Astrocyte (in vitro differentiated cells and primary cell): ENCODE results near the gene SUGCT. TPM values are rescaled to one million over a fixed set of nuclear protein-coding genes. Genes with fewer than 3 reads are reported as not detected.

Experiments used
- DNase-seq: peaks from one replicate; pipeline ENCODE4 v3.0.0-alpha.2; 2010; ENCODE audit warnings: low read depth
- FAIRE-seq: peaks from 2 replicates; lab custom pipeline; 2011; peaks lifted over from hg19 to GRCh38; lab: Jason Lieb, UNC
- H2AFZ ChIP-seq: 2 replicates; pipeline ENCODE4 v1.6.0; 2012; ENCODE audit warnings: low read depth, low read length, inconsistent platforms
- H3K27ac ChIP-seq: 2 replicates; pipeline ENCODE4 v1.5.1; 2011; ENCODE audit warnings: low read depth, low read length, inconsistent platforms
- H3K27me3 ChIP-seq: 2 replicates; pipeline ENCODE4 v1.6.0; 2011; ENCODE audit warnings: low read length, inconsistent platforms; ENCODE audit not compliant: insufficient read depth
- H3K36me3 ChIP-seq: 2 replicates; pipeline ENCODE4 v1.5.1; 2011; ENCODE audit warnings: low read length, inconsistent platforms; ENCODE audit not compliant: insufficient read depth
- H3K4me1 ChIP-seq: 2 replicates; pipeline ENCODE4 v1.5.1; 2011; ENCODE audit warnings: low read length, inconsistent platforms; ENCODE audit not compliant: insufficient read depth
- H3K4me2 ChIP-seq: 2 replicates; pipeline ENCODE4 v1.6.0; 2012; ENCODE audit warnings: low read length, inconsistent platforms
- H3K4me3 ChIP-seq: 2 replicates; pipeline ENCODE4 v1.5.1; 2011; ENCODE audit warnings: low read depth, mild to moderate bottlenecking, low read length, inconsistent platforms; ENCODE audit not compliant: insufficient read depth
- H3K79me2 ChIP-seq: 2 replicates; pipeline ENCODE4 v1.6.0; 2012; ENCODE audit warnings: mild to moderate bottlenecking, low read length, inconsistent platforms; ENCODE audit not compliant: insufficient read depth
- H3K9ac ChIP-seq: 2 replicates; pipeline ENCODE4 v1.6.0; 2012; ENCODE audit warnings: mild to moderate bottlenecking, low read length, inconsistent platforms
- H3K9me3 ChIP-seq: 2 replicates; pipeline ENCODE4 v1.5.1; 2012; ENCODE audit warnings: low read depth, mild to moderate bottlenecking, low read length, inconsistent platforms; ENCODE audit not compliant: insufficient read depth
- H4K20me1 ChIP-seq: 2 replicates; pipeline ENCODE4 v1.6.0; 2012; ENCODE audit warnings: low read length, inconsistent platforms; ENCODE audit not compliant: insufficient read depth
- H3K27ac Mint-ChIP-seq: one replicate; pipeline ENCODE4 v1.8.0; 2021; ENCODE audit warnings: mild to moderate bottlenecking, mixed read lengths; ENCODE audit not compliant: unreplicated experiment
- H3K27me3 Mint-ChIP-seq: one replicate; pipeline ENCODE4 v1.8.0; 2021; ENCODE audit warnings: low read depth, mixed read lengths; ENCODE audit not compliant: unreplicated experiment
- H3K36me3 Mint-ChIP-seq: one replicate; pipeline ENCODE4 v1.8.0; 2021; ENCODE audit warnings: low read depth, mixed read lengths; ENCODE audit not compliant: unreplicated experiment
- H3K4me1 Mint-ChIP-seq: one replicate; pipeline ENCODE4 v1.8.0; 2021; ENCODE audit warnings: low read depth, mixed read lengths; ENCODE audit not compliant: unreplicated experiment
- H3K4me3 Mint-ChIP-seq: one replicate; pipeline ENCODE4 v1.8.0; 2021; ENCODE audit warnings: mild to moderate bottlenecking, moderate library complexity, mixed read lengths; ENCODE audit not compliant: unreplicated experiment
- H3K9me3 Mint-ChIP-seq: one replicate; pipeline ENCODE4 v1.8.0; 2021; ENCODE audit warnings: mild to moderate bottlenecking, mixed read lengths; ENCODE audit not compliant: unreplicated experiment
- EZH2 ChIP-seq: IDR thresholded peaks from 2 replicates; pipeline ENCODE4 v1.6.1; 2012; ENCODE audit warnings: mild to moderate bottlenecking, low read length, inconsistent platforms; ENCODE audit not compliant: insufficient read depth
- total RNA-seq: library from RNA; stranded (reverse); gene quantifications from 2 replicates; pipeline ENCODE4 v1.2.1, GENCODE V29; 2021
- TF ChIP-seq, protein P1 (sequence below): IDR thresholded peaks from 2 replicates; pipeline ENCODE4 v1.5.1; 2011; ENCODE audit warnings: low read depth, mild to moderate bottlenecking, inconsistent platforms, low read length, moderate library complexity; ENCODE audit not compliant: insufficient read depth

Gene SUGCT
- total RNA-seq, 1 donor from 2014 or later: 15.5 TPM

- Histone ChIP-seq H3K79me2 (no peaks in the 10 kb centered on the region), H3K9ac (no peak overlapping the region), H3K4me2 (no peak overlapping the region), H3K27me3 (no peaks in the 10 kb centered on the region), H2AFZ (no peak overlapping the region), H3K27ac (no peak overlapping the region), H3K9me3 (no peaks in the 10 kb centered on the region), H3K4me1 (no peaks in the 10 kb centered on the region), H3K4me3 (no peak overlapping the region), H4K20me1 (no peaks in the 10 kb centered on the region), H3K36me3 (no peaks in the 10 kb centered on the region)
- Mint-ChIP-seq H3K9me3 (no peaks in the 10 kb centered on the region), H3K36me3 (no peaks in the 10 kb centered on the region), H3K27ac (no peak overlapping the region), H3K4me1 (peaks cover 17% of the 10 kb centered on the region), H3K27me3 (no peaks in the 10 kb centered on the region), H3K4me3 (no peak overlapping the region)
- DNase-seq (no peak), FAIRE-seq (no peak)
- TF ChIP-seq EZH2: no peak
- TF ChIP-seq, protein P1, sequence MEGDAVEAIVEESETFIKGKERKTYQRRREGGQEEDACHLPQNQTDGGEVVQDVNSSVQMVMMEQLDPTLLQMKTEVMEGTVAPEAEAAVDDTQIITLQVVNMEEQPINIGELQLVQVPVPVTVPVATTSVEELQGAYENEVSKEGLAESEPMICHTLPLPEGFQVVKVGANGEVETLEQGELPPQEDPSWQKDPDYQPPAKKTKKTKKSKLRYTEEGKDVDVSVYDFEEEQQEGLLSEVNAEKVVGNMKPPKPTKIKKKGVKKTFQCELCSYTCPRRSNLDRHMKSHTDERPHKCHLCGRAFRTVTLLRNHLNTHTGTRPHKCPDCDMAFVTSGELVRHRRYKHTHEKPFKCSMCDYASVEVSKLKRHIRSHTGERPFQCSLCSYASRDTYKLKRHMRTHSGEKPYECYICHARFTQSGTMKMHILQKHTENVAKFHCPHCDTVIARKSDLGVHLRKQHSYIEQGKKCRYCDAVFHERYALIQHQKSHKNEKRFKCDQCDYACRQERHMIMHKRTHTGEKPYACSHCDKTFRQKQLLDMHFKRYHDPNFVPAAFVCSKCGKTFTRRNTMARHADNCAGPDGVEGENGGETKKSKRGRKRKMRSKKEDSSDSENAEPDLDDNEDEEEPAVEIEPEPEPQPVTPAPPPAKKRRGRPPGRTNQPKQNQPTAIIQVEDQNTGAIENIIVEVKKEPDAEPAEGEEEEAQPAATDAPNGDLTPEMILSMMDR: no peak
Measured at GRCh38 chr7:40711706-40712105, 576.9 kb downstream of the SUGCT start.

DNA sequence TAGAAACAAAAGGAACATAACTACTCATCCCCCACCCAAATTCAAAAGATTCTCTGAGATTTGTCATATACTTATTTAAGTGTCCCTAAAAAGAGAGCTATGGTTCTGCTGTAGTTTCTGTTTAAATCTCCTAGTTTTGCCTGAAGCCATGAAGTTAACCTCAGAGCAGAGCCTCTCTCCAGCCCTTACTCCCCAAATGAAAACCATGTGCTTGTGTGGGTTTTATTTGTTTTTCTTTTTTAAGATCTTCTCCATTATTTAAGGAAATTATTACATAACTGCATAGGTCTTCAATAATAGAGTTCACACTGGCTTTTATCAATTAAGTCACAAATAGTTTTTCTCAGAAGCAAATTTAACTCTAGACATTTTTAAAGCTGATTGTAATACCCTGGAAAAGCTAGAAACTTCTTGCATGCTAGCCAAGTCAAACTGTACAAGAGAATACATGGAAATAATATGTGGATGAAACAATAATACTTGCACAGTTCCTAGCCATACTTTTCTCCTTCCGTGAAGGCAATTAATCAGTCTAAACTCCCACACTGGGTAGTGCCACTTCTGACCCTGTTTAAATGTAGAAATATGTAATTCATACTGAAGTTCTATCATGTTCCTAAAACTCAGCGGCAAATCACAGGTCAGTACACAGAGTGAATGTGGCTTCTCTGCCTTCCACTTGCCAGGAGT is 579.7 kb downstream of the SUGCT start:
- Mint-ChIP-seq H3K4me1 (peaks cover 29% of the 10 kb centered on the region), H3K9me3 (no peaks in the 10 kb centered on the region), H3K4me3 (no peak overlapping the region), H3K36me3 (no peaks in the 10 kb centered on the region), H3K27ac (no peak overlapping the region), H3K27me3 (no peaks in the 10 kb centered on the region)
- TF ChIP-seq EZH2: no peak
- TF ChIP-seq, protein P1: no peak
- no peak for DNase-seq
- Histone ChIP-seq H4K20me1 (no peaks in the 10 kb centered on the region), H3K4me2 (no peak overlapping the region), H3K27me3 (no peaks in the 10 kb centered on the region), H3K36me3 (no peaks in the 10 kb centered on the region), H3K4me3 (no peak overlapping the region), H3K27ac (no peak overlapping the region), H3K4me1 (no peaks in the 10 kb centered on the region), H3K9me3 (no peaks in the 10 kb centered on the region), H3K79me2 (no peaks in the 10 kb centered on the region), H2AFZ (no peak overlapping the region), H3K9ac (no peak overlapping the region)
- FAIRE-seq: peak; percentile 20

- H3K4me1 ChIP-seq: no peaks in the 10 kb centered on the region
- Mint-ChIP-seq H3K9me3 (no peaks in the 10 kb centered on the region), H3K4me1 (peaks cover 30% of the 10 kb centered on the region), H3K27ac (peak overlapping the region; percentile 72), H3K4me3 (peak overlapping the region; percentile 17), H3K27me3 (no peaks in the 10 kb centered on the region), H3K36me3 (no peaks in the 10 kb centered on the region)
- no peak overlapping the region for H2AFZ ChIP-seq
- no peak overlapping the region for H3K27ac ChIP-seq
- H3K9me3 ChIP-seq: no peaks in the 10 kb centered on the region
- FAIRE-seq (no peak), DNase-seq (peak; percentile 61)
- H3K4me3 ChIP-seq: no peak overlapping the region
- no peaks in the 10 kb centered on the region for H3K27me3 ChIP-seq
- H3K4me2 ChIP-seq: no peak overlapping the region
- no peak for TF ChIP-seq EZH2
- TF ChIP-seq, protein P1: no peak
- H4K20me1 ChIP-seq: no peaks in the 10 kb centered on the region
- no peaks in the 10 kb centered on the region for H3K36me3 ChIP-seq
- H3K79me2 ChIP-seq: no peaks in the 10 kb centered on the region
- no peak overlapping the region for H3K9ac ChIP-seq
Measured at GRCh38 chr7:40715053-40715430, 580.2 kb downstream of the SUGCT start.
